ENCODE measurements around the gene GREB1L.

The GREB1L gene

GRCh38 chr18:21359746-21360145 lies 117.7 kb downstream of the GREB1L start:
- no peak overlapping the region for H4K8ac ChIP-seq (ENCODE audit: low read depth, low read length)
- no peak overlapping the region for H4K12ac ChIP-seq (ENCODE audit: low read depth, low read length)
- H4K91ac ChIP-seq (ENCODE audit: low read depth, low read length) = no peak overlapping the region
- no peaks in the 10 kb centered on the region for H3K79me2 ChIP-seq (ENCODE audit: control insufficient read depth, insufficient read depth, low read length, poor library complexity)
- H2BK120ac ChIP-seq (ENCODE audit: insufficient read depth, low read length, poor library complexity) = no peak overlapping the region
- no peak overlapping the region for H3K4ac ChIP-seq (ENCODE audit: low read depth, low read length)
- H3K79me1 ChIP-seq (ENCODE audit: low read length) = peaks cover 2% of the 10 kb centered on the region
- H3K9me3 ChIP-seq (ENCODE audit: insufficient read depth, low read depth, low read length) = no peaks in the 10 kb centered on the region
- no peak overlapping the region for H3K18ac ChIP-seq (ENCODE audit: low read length)
- H2AK5ac ChIP-seq (ENCODE audit: low read length) = no peak overlapping the region
- no peak overlapping the region for H2AFZ ChIP-seq (ENCODE audit: insufficient read depth, low read length, poor library complexity)
- no peak overlapping the region for H2BK5ac ChIP-seq (ENCODE audit: low read depth, low read length, poor library complexity)
- H2BK12ac ChIP-seq (ENCODE audit: low read length) = no peak overlapping the region
- no peaks in the 10 kb centered on the region for H3K36me3 ChIP-seq (ENCODE audit: control insufficient read depth in 1 of 2, insufficient read depth in 2 of 2, low read length in 2 of 2)
- H3K27me3 ChIP-seq (ENCODE audit: insufficient read depth, low read length) = no peaks in the 10 kb centered on the region
- H3K4me1 ChIP-seq (ENCODE audit: control insufficient read depth in 1 of 2, insufficient read depth in 2 of 2, low read length in 2 of 2) = peaks cover 0 to 3% of the 10 kb centered on the region in 2 experiments
- H3K4me3 ChIP-seq (ENCODE audit: low read depth, low read length) = no peak overlapping the region
- no peak overlapping the region for H3K27ac ChIP-seq (ENCODE audit: low read depth, low read length)
- DNase-seq = no peak
- no peak overlapping the region for H3K23ac ChIP-seq (ENCODE audit: low read length)
- H3K9ac ChIP-seq (ENCODE audit: low read length) = no peak overlapping the region
- no peak overlapping the region for H3K14ac ChIP-seq (ENCODE audit: low read length)
- no peak overlapping the region for H3K4me2 ChIP-seq (ENCODE audit: low read length)

- no peak overlapping the region for H3K14ac ChIP-seq (ENCODE audit: low read length)
- no peak overlapping the region for H2AFZ ChIP-seq (ENCODE audit: insufficient read depth, low read length, poor library complexity)
- H3K4me3 ChIP-seq (ENCODE audit: low read depth, low read length) = no peak overlapping the region
- peaks cover 2% of the 10 kb centered on the region for H3K79me1 ChIP-seq (ENCODE audit: low read length)
- no peaks in the 10 kb centered on the region for H3K79me2 ChIP-seq (ENCODE audit: control insufficient read depth, insufficient read depth, low read length, poor library complexity)
- H3K4me1 ChIP-seq (ENCODE audit: control insufficient read depth in 1 of 2, insufficient read depth in 2 of 2, low read length in 2 of 2) = peaks cover 0 to 3% of the 10 kb centered on the region in 2 experiments
- no peak overlapping the region for H2AK5ac ChIP-seq (ENCODE audit: low read length)
- no peak overlapping the region for H3K4me2 ChIP-seq (ENCODE audit: low read length)
- no peak overlapping the region for H4K12ac ChIP-seq (ENCODE audit: low read depth, low read length)
- H3K4ac ChIP-seq (ENCODE audit: low read depth, low read length) = no peak overlapping the region
- no peak overlapping the region for H3K18ac ChIP-seq (ENCODE audit: low read length)
- no peaks in the 10 kb centered on the region for H3K9me3 ChIP-seq (ENCODE audit: insufficient read depth, low read depth, low read length)
- no peak overlapping the region for H3K9ac ChIP-seq (ENCODE audit: low read length)
- no peak overlapping the region for H3K27ac ChIP-seq (ENCODE audit: low read depth, low read length)
- H2BK120ac ChIP-seq (ENCODE audit: insufficient read depth, low read length, poor library complexity) = no peak overlapping the region
- H3K27me3 ChIP-seq (ENCODE audit: insufficient read depth, low read length) = no peaks in the 10 kb centered on the region
- no peak for DNase-seq
- no peak overlapping the region for H4K8ac ChIP-seq (ENCODE audit: low read depth, low read length)
- no peak overlapping the region for H4K91ac ChIP-seq (ENCODE audit: low read depth, low read length)
- no peak overlapping the region for H3K23ac ChIP-seq (ENCODE audit: low read length)
- H2BK12ac ChIP-seq (ENCODE audit: low read length) = no peak overlapping the region
- H2BK5ac ChIP-seq (ENCODE audit: low read depth, low read length, poor library complexity) = no peak overlapping the region
- no peaks in the 10 kb centered on the region for H3K36me3 ChIP-seq (ENCODE audit: control insufficient read depth in 1 of 2, insufficient read depth in 2 of 2, low read length in 2 of 2)
These were observed 119.4 kb downstream of the GREB1L start for GRCh38 chr18:21361307-21361880.

- Histone ChIP-seq H3K4me3 (ENCODE audit: low read depth, low read length) (no peak overlapping the region), H3K79me2 (ENCODE audit: control insufficient read depth, insufficient read depth, low read length, poor library complexity) (no peaks in the 10 kb centered on the region), H3K36me3 (ENCODE audit: control insufficient read depth in 1 of 2, insufficient read depth in 2 of 2, low read length in 2 of 2) (peaks cover 0 to 3% of the 10 kb centered on the region in 2 experiments), H3K4me1 (ENCODE audit: control insufficient read depth in 1 of 2, insufficient read depth in 2 of 2, low read length in 2 of 2) (peaks cover 4 to 7% of the 10 kb centered on the region in 2 experiments), H3K9ac (ENCODE audit: low read length) (no peak overlapping the region), H2AFZ (ENCODE audit: insufficient read depth, low read length, poor library complexity) (no peak overlapping the region), H3K27ac (ENCODE audit: low read depth, low read length) (peak overlapping the region; percentile 21), H4K91ac (ENCODE audit: low read depth, low read length) (no peak overlapping the region), H3K9me3 (ENCODE audit: insufficient read depth, low read depth, low read length) (no peaks in the 10 kb centered on the region), H2BK12ac (ENCODE audit: low read length) (no peak overlapping the region), H3K18ac (ENCODE audit: low read length) (no peak overlapping the region), H3K4ac (ENCODE audit: low read depth, low read length) (no peak overlapping the region), H2BK120ac (ENCODE audit: insufficient read depth, low read length, poor library complexity) (no peak overlapping the region), H3K4me2 (ENCODE audit: low read length) (no peak overlapping the region), H3K14ac (ENCODE audit: low read length) (no peak overlapping the region), H4K8ac (ENCODE audit: low read depth, low read length) (no peak overlapping the region), H2AK5ac (ENCODE audit: low read length) (no peak overlapping the region), H2BK5ac (ENCODE audit: low read depth, low read length, poor library complexity) (peak overlapping the region; percentile 31), H3K79me1 (ENCODE audit: low read length) (peaks cover 5% of the 10 kb centered on the region), H3K23ac (ENCODE audit: low read length) (no peak overlapping the region), H4K12ac (ENCODE audit: low read depth, low read length) (no peak overlapping the region), H3K27me3 (ENCODE audit: insufficient read depth, low read length) (no peaks in the 10 kb centered on the region)
- WGBS (ENCODE audit: extremely low coverage, insufficient coverage, insufficient read length) = no CpG with 5 or more reads among the region's 1 CpG
- DNase-seq = no peak
These were observed 120.8 kb downstream of the GREB1L start for GRCh38 chr18:21362831-21363230.

GRCh38 chr18:21363348-21363747 lies 121.3 kb downstream of the GREB1L start:
- H3K36me3 ChIP-seq (ENCODE audit: control insufficient read depth in 1 of 2, insufficient read depth in 2 of 2, low read length in 2 of 2) = peaks cover 0 to 3% of the 10 kb centered on the region in 2 experiments
- no peaks in the 10 kb centered on the region for H3K79me2 ChIP-seq (ENCODE audit: control insufficient read depth, insufficient read depth, low read length, poor library complexity)
- H3K27ac ChIP-seq (ENCODE audit: low read depth, low read length) = peak overlapping the region; percentile 62
- H3K23ac ChIP-seq (ENCODE audit: low read length) = no peak overlapping the region
- H2AK5ac ChIP-seq (ENCODE audit: low read length) = no peak overlapping the region
- peaks cover 4 to 7% of the 10 kb centered on the region in 2 experiments for H3K4me1 ChIP-seq (ENCODE audit: control insufficient read depth in 1 of 2, insufficient read depth in 2 of 2, low read length in 2 of 2)
- no peak overlapping the region for H3K9ac ChIP-seq (ENCODE audit: low read length)
- peaks cover 5% of the 10 kb centered on the region for H3K79me1 ChIP-seq (ENCODE audit: low read length)
- no peak overlapping the region for H4K91ac ChIP-seq (ENCODE audit: low read depth, low read length)
- H3K4ac ChIP-seq (ENCODE audit: low read depth, low read length) = no peak overlapping the region
- H3K27me3 ChIP-seq (ENCODE audit: insufficient read depth, low read length) = no peaks in the 10 kb centered on the region
- no peak overlapping the region for H2BK12ac ChIP-seq (ENCODE audit: low read length)
- H3K14ac ChIP-seq (ENCODE audit: low read length) = no peak overlapping the region
- no peak overlapping the region for H4K8ac ChIP-seq (ENCODE audit: low read depth, low read length)
- no peak overlapping the region for H4K12ac ChIP-seq (ENCODE audit: low read depth, low read length)
- no peak overlapping the region for H3K4me3 ChIP-seq (ENCODE audit: low read depth, low read length)
- H3K4me2 ChIP-seq (ENCODE audit: low read length) = peak overlapping the region; percentile 58
- H2BK120ac ChIP-seq (ENCODE audit: insufficient read depth, low read length, poor library complexity) = no peak overlapping the region
- H3K18ac ChIP-seq (ENCODE audit: low read length) = no peak overlapping the region
- H3K9me3 ChIP-seq (ENCODE audit: insufficient read depth, low read depth, low read length) = no peaks in the 10 kb centered on the region
- no peak overlapping the region for H2AFZ ChIP-seq (ENCODE audit: insufficient read depth, low read length, poor library complexity)
- no CpG with 5 or more reads among the region's 1 CpG for WGBS (ENCODE audit: extremely low coverage, insufficient coverage, insufficient read length)
- no peak for DNase-seq
- H2BK5ac ChIP-seq (ENCODE audit: low read depth, low read length, poor library complexity) = no peak overlapping the region

Data from trophoblast cell (in vitro differentiated cells and primary cell).